ENCODE measurements around the gene CEP131.

Gene CEP131

GRCh38 chr17:81196505-81197408 lies 26.0 kb downstream of the CEP131 start:
- H3K4me3 ChIP-seq (ENCODE audit: low read depth, low read length) = no peak overlapping the region
- TF ChIP-seq, protein P1, sequence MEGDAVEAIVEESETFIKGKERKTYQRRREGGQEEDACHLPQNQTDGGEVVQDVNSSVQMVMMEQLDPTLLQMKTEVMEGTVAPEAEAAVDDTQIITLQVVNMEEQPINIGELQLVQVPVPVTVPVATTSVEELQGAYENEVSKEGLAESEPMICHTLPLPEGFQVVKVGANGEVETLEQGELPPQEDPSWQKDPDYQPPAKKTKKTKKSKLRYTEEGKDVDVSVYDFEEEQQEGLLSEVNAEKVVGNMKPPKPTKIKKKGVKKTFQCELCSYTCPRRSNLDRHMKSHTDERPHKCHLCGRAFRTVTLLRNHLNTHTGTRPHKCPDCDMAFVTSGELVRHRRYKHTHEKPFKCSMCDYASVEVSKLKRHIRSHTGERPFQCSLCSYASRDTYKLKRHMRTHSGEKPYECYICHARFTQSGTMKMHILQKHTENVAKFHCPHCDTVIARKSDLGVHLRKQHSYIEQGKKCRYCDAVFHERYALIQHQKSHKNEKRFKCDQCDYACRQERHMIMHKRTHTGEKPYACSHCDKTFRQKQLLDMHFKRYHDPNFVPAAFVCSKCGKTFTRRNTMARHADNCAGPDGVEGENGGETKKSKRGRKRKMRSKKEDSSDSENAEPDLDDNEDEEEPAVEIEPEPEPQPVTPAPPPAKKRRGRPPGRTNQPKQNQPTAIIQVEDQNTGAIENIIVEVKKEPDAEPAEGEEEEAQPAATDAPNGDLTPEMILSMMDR (IDR thresholded peaks at IDR 0.05; ENCODE audit: low read depth, low read length, missing control alignments) = no peak
- no peak for DNase-seq (ENCODE audit: low read depth)

- no peak for DNase-seq (ENCODE audit: low read depth)
- H3K4me3 ChIP-seq (ENCODE audit: low read depth, low read length) = no peak overlapping the region
- TF ChIP-seq, protein P1 (IDR thresholded peaks at IDR 0.05; ENCODE audit: low read depth, low read length, missing control alignments) = no peak
Measured at GRCh38 chr17:81195941-81196495, 26.7 kb downstream of the CEP131 start.

GRCh38 chr17:81194941-81195901 lies 27.5 kb downstream of the CEP131 start:
- DNase-seq (ENCODE audit: low read depth) = no peak
- H3K4me3 ChIP-seq (ENCODE audit: low read depth, low read length) = no peak overlapping the region
- TF ChIP-seq, protein P1 (IDR thresholded peaks at IDR 0.05; ENCODE audit: low read depth, low read length, missing control alignments) = no peak

DNA sequence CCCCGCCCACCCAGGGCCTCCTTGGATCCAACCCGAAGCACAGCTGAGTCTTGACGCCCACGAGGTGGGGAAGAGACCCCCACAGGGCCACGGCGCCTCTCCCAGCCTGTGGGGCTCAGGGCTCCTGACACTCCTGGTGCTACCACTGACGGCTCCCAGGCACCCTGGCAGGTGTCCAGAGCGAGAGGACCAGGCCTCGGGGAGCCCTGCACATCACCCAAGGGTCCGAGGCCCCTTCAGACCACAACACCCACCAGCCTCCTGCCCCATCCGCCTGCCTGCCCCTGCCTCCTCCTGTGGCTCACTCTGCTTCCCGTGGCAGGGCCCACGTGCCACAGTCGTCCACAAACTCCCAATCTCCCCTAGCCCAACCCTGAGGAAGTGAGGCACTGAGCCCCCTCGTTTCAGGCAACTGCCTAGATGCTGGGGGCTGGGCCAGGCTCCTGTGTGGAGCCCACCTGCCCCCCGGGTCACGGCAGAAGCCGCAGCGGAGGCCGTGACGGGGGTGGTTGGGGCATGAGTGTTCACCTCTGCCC lies 28.5 kb downstream of the CEP131 start:
- TF ChIP-seq, protein P1 (IDR thresholded peaks at IDR 0.05; ENCODE audit: low read depth, low read length, missing control alignments) = no peak
- H3K4me3 ChIP-seq (ENCODE audit: low read depth, low read length) = no peak overlapping the region
- no peak for DNase-seq (ENCODE audit: low read depth)

DNA sequence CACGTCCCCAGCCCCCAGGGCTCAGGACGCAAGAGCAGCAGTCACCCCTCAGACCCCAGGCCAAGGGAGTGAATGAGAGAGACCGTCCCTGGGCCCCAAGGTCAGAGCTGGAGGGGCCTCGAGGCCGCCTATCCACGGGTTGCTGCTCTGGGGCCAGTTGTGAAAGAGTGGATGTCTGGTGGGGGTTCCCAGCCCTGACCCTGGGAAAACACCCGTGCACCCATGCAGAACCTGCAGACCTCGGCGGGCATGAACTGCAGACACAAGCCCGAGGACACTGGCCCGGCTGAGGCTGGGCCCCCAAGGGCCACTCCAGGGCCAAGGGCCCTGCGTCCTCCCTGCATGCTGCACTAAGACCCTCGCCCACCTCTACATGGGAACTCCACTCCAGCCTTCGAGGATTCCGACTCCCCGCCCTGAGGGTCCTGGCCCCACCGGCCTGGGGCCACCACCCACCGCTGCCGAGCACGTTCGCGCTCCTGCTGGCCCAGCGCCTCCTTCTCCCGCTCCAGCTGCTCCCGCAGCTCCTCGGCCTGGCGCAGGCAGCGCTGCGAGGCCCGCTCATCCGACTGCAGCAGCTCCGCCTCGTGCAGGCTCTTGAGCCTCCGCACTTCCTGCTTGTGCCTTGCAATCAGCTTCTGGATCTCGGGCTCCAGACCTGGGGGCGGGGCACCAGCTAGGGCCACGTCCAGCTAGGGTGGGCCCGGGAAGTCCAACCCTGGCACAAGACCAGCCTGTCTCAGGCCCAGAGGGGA lies 29.1 kb downstream of the CEP131 start:
- DNase-seq (ENCODE audit: low read depth) = no peak
- H3K4me3 ChIP-seq (ENCODE audit: low read depth, low read length) = no peak overlapping the region
- TF ChIP-seq, protein P1 (IDR thresholded peaks at IDR 0.05; ENCODE audit: low read depth, low read length, missing control alignments) = no peak

DNA sequence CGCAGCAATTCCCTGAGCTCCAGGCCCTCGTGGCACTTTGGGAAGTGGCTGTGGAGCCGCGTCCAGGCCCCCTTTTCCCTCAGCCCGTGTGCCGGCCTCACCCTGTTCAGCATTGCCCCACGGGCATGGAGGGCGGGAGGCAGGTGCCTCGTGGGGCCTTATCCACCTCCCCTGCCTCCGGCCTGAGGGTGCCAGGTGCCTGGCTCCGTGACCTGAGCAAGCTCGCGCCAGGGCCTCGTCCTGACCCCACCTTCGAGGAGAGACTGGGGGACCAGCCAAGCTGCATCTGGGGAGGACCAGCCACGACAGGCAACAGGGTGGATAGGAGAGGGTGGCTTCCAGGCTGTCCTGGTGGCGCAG lies 29.7 kb downstream of the CEP131 start:
- H3K4me3 ChIP-seq (ENCODE audit: low read depth, low read length) = no peak overlapping the region
- no peak for DNase-seq (ENCODE audit: low read depth)
- TF ChIP-seq, protein P1 (IDR thresholded peaks at IDR 0.05; ENCODE audit: low read depth, low read length, missing control alignments) = no peak

All from GM12864 (cell line).